Coronary artery (tissue), 2 donors: ENCODE data around the gene NEK8.

ENCODE experiments used
- DNase-seq: peaks from one replicate; pipeline ENCODE4 v3.0.0-alpha.2; 2017; ENCODE audit warnings: low spot score
- H3K27ac ChIP-seq, 2 donors: fragments of 200-600 bp; sonication (generic); one replicate each; pipeline ENCODE4 v1.5.1; 2016 to 2019
- H3K4me3 ChIP-seq: fragments of 200-600 bp; sonication (generic); 2 replicates; pipeline ENCODE4 v1.5.1; 2016; ENCODE audit warnings: mild to moderate bottlenecking, moderate library complexity
- TF ChIP-seq, protein P1 (sequence below): fragments of 200-600 bp; sonication (generic); IDR thresholded peaks from one replicate; pipeline ENCODE4 v1.5.1; 2019; ENCODE audit warnings: antibody characterized with exemption

Gene NEK8

DNA sequence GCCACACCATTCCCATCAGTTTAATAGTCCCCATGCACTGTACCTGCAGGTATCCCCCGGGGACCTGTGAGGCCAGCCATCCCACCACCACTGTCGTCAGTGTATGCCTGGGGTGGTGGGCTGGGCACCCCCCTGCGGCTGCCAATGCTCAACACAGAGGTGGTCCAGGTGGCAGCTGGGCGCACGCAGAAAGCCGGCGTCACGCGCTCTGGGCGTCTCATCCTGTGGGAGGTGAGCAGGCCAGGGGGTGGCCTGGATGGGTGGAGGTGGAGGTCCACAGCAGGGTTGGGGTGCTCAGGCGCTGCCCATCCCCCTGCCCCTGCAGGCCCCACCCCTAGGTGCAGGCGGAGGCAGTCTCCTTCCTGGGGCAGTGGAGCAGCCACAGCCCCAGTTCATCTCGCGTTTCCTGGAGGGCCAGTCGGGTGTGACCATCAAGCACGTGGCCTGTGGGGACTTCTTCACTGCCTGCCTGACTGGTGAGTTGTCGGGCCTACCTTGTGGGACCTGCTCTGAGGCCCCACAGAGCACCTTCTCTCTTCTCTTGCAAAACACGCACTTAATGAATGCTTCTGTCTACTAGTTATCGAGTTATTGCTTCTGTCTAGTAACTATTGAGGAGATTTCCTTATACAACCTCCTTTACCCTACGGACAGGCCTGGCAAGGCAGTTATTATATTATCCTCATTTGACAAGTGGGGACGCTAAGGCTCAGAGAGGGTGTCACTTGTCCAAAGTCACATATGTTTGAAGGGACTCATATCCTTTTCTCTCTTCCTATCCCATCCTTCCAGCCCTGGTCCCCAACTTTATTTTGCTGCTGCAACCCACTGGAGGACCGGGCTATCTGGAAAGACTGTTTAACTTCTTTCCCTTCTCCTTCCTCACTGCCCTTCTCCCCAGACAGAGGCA lies 9.4 kb downstream of the NEK8 start:
- Histone ChIP-seq H3K4me3 (no peak overlapping the region), H3K27ac (no peak overlapping the region)
- no peak for DNase-seq
- TF ChIP-seq, protein P1, sequence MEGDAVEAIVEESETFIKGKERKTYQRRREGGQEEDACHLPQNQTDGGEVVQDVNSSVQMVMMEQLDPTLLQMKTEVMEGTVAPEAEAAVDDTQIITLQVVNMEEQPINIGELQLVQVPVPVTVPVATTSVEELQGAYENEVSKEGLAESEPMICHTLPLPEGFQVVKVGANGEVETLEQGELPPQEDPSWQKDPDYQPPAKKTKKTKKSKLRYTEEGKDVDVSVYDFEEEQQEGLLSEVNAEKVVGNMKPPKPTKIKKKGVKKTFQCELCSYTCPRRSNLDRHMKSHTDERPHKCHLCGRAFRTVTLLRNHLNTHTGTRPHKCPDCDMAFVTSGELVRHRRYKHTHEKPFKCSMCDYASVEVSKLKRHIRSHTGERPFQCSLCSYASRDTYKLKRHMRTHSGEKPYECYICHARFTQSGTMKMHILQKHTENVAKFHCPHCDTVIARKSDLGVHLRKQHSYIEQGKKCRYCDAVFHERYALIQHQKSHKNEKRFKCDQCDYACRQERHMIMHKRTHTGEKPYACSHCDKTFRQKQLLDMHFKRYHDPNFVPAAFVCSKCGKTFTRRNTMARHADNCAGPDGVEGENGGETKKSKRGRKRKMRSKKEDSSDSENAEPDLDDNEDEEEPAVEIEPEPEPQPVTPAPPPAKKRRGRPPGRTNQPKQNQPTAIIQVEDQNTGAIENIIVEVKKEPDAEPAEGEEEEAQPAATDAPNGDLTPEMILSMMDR: no peak

DNA sequence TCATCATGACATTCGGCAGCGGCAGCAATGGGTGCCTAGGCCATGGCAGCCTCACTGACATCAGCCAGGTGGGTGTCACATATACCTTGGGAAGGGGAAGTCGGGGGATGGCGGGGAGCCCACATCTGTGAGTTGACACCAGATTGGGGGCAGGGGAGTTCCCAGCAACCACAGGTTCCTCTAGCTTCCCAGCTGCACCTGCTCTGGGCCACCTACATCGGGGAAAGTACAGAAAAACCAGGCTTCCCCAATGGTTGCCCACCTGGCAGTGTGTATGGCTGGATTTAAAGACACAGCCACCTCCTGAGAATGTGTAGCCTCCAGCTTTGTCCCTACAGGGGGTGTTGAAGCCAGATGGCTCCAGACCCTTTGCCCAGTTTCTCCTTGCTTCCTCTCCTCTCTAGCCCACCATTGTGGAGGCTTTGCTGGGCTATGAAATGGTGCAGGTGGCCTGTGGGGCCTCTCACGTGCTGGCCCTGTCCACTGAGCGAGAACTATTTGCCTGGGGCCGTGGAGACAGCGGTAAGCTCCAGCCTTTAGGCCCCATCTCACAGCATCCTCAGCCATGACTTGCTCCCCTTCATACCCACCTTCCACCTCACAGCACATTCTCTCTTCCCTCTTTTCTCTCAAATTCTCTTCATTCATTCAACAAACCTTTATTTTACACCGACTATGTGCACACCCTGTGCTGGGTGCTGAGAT lies 10.2 kb downstream of the NEK8 start:
- TF ChIP-seq, protein P1: no peak
- H3K27ac ChIP-seq: no peak overlapping the region

DNA sequence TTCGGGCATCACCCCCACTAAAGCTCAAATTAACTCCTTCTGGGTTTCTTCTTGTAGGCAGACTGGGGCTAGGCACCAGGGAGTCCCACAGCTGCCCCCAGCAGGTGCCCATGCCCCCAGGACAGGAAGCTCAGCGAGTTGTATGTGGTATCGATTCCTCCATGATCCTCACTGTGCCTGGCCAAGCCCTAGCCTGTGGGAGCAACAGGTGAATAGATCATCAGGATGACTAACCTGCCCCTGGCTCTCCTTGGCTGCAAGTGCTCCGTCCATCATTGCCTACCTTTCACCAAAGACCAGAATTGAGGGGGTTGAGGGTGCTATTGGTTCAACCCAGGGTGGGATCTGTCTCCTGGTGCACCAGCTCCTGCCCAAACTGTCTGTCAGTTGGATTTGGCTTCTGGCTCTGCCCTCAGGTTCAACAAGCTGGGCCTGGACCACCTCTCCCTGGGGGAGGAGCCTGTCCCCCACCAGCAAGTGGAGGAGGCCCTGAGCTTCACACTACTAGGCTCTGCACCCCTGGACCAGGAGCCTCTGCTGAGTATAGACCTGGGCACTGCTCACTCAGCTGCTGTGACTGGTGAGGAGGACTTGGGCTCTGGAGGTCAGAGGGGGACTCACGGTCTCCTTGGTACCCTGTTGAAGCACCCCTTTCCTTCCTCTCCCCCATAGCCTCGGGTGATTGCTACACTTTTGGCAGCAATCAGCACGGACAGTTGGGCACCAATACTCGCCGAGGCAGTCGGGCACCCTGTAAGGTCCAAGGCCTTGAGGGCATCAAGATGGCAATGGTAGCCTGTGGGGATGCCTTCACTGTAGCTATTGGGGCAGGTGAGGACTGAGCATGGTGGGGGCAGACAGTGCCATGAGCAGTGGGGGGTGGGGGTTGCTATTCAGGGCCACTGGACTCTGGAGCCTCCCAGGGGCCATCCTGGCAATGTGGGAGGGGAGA lies 12.1 kb downstream of the NEK8 start:
- DNase-seq: no peak
- H3K27ac ChIP-seq: no peak overlapping the region

More for the DNA sequence above, 10.2 kb downstream of the NEK8 start:
- DNase-seq: no peak
- H3K4me3 ChIP-seq: no peak overlapping the region

DNA sequence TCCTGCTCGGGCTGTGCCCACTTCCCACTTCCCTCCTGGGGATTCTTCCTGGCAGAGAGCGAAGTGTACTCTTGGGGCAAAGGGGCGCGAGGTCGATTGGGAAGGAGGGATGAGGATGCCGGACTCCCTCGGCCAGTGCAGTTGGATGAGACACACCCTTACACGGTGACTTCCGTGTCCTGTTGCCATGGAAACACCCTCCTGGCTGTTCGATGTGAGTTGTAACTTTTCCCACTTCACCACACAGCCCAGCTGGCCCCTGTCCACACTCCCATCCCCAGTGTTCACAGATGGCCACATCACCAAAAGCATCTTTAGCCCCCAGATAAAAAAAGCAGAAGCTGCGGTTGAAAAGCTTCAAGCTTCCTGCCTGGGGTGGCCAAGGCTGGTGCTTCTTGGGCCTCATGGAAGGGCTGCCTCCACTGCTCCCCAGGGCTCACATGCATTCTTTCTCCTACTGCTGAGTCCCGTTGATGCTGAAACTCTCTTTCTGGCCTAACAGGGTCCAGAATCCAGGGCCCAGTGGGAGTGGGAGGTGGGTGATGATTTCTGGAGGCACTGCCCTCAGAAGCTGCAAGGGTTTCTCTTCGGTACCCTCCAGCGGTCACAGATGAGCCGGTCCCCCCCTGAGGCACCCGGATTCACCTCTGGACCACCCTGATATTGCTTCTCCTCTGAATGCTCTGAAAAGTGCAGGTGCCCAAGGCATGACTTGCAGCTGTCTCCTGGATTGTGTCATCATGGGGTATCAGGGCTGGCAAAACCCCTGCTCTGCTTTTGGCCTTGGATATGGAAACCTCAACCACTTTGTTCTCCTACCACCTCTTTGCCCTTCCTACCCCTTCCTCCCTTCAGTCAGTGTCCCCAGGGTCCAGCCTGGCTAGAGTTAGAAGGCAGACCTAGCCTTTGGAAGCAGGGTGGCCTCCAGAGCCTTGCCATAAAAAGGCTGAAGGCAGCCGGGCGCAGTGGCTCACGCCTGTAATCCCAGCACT lies 13.1 kb downstream of the NEK8 start:
- TF ChIP-seq, protein P1: no peak
- Histone ChIP-seq H3K4me3 (no peak overlapping the region), H3K27ac (no peak overlapping the region)
- no peak for DNase-seq

More for the DNA sequence above, 12.1 kb downstream of the NEK8 start:
- TF ChIP-seq, protein P1: no peak
- no peak overlapping the region for H3K4me3 ChIP-seq

DNA sequence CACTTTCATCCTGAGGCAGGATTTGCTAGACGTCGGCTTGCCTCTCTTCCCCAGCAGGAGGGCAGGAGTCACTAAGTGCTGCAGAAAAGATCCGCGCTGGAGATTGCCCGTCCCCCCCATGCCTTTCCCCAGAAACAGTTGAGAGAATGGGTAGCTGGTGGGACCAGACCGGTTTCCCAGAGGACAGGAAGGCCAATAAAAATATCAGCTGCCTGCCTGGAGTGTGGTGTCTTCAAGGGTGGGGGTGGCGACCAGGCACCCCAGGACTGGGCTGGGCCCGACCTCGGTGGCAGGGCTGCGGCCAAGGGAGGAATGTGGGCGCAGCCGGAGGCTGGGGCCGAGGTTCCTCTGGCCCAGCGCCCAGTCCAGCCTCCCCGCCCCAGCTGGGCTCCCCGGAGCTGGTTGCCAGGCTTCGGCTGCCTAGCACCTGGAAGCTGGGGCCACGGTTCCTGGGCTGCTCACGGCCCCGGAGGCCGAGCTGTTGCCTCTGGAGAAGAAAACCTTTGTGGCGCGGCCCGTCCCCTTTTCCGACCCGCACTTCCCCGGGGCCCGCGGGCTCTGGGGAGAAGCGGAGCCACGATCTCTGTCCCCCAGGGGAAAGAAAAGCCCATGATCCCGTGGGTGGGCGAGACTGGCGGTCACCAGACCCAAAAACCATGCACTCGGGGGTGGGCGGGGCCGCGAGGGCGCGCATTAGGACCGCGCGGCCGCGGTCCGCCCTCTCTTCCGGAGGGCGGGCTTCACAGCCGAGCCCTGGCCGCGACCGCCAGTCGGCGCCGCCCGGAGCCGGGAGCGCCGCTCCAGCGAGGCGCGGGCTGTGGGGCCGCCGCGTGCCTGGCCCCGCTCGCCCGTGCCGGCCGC lies 14.9 kb downstream of the NEK8 start, which contains the start of gene TRAF4:
Gene TRAF4, plus strand, starts transcription at position 769 of the 861 bp plus-strand sequence. CDS start 102 bp downstream, outside the sequence.
- TF ChIP-seq, protein P1: no peak
- peak within 1 kb of the TSS; percentile 85 to 90 for H3K27ac ChIP-seq
- H3K4me3 ChIP-seq: peak within 1 kb of the TSS; percentile 73
- no peak for DNase-seq
